ENCODE measurements around the gene MINDY1.

GRCh38 chr1:150970808-150971582, 35.7 kb downstream of the MINDY1 start:
- no peak for TF ChIP-seq CTCF (IDR thresholded peaks at IDR 0.05)
- no peak for TF ChIP-seq POLR2A (IDR thresholded peaks at IDR 0.05)
